ENCODE results near the gene PAX8.
"Not testable (repeated sequence)": the region's sequence is repeated elsewhere in the genome, so short reads cannot be mapped to it uniquely, and the experiment has no call there.

PAX8 gene

GRCh38 chr2:113278742-113279139 lies at the start of gene PAX8:
Gene PAX8 (minus strand): TSS chr2:113278921. CDS start chr2:113278394, 527 bp downstream.
- no peak for DNase-seq

- no peak for DNase-seq
Observed at GRCh38 chr2:113328043-113328442, 49.3 kb upstream of the PAX8 start.

GRCh38 chr2:113325161-113325731 lies 46.5 kb upstream of the PAX8 start:
- not testable (repeated sequence) for DNase-seq

- DNase-seq: peak in 1 of 2 experiments; percentile 11
Observed at GRCh38 chr2:113324684-113325160, 46.0 kb upstream of the PAX8 start.

GRCh38 chr2:113323129-113323528 lies 44.4 kb upstream of the PAX8 start:
- DNase-seq: not testable (repeated sequence)

- DNase-seq: not testable (repeated sequence)
Observed at GRCh38 chr2:113320106-113320505, 41.4 kb upstream of the PAX8 start.

GRCh38 chr2:113318941-113319340 lies 40.2 kb upstream of the PAX8 start:
- DNase-seq: not testable (repeated sequence)

GRCh38 chr2:113316085-113316484 lies 37.4 kb upstream of the PAX8 start:
- no peak for DNase-seq

GRCh38 chr2:113314663-113315062 lies 35.9 kb upstream of the PAX8 start:
- not testable (repeated sequence) for DNase-seq

- DNase-seq: not testable (repeated sequence)
Observed at GRCh38 chr2:113314176-113314575, 35.5 kb upstream of the PAX8 start.

GRCh38 chr2:113311781-113312180 lies 33.1 kb upstream of the PAX8 start:
- not testable (repeated sequence) for DNase-seq

GRCh38 chr2:113311191-113311590 lies 32.5 kb upstream of the PAX8 start:
- not testable (repeated sequence) for DNase-seq

- no peak for DNase-seq
Observed at GRCh38 chr2:113309655-113310387, 31.1 kb upstream of the PAX8 start.

GRCh38 chr2:113308784-113309183 lies 30.1 kb upstream of the PAX8 start:
- not testable (repeated sequence) for DNase-seq

- not testable (repeated sequence) for DNase-seq
Observed at GRCh38 chr2:113306207-113306606, 27.5 kb upstream of the PAX8 start.

- not testable (repeated sequence) for DNase-seq
Observed at GRCh38 chr2:113305749-113306148, 27.0 kb upstream of the PAX8 start.

- no peak for DNase-seq
Observed at GRCh38 chr2:113305146-113305545, 26.4 kb upstream of the PAX8 start.

GRCh38 chr2:113304702-113305101 lies 26.0 kb upstream of the PAX8 start:
- DNase-seq: no peak

GRCh38 chr2:113302216-113302980 lies 23.7 kb upstream of the PAX8 start:
- DNase-seq: not testable (repeated sequence)

- no peak for DNase-seq
Observed at GRCh38 chr2:113300281-113300680, 21.6 kb upstream of the PAX8 start.

- no peak for DNase-seq
Observed at GRCh38 chr2:113298176-113298575, 19.5 kb upstream of the PAX8 start.

- not testable (repeated sequence) for DNase-seq
Observed at GRCh38 chr2:113297590-113297989, 18.9 kb upstream of the PAX8 start.

GRCh38 chr2:113291191-113291590 lies 12.5 kb upstream of the PAX8 start:
- DNase-seq: no peak
